Measurements from ENCODE around the gene TTYH2. TPM values are rescaled to one million over a fixed set of nuclear protein-coding genes. Genes with fewer than 3 reads are reported as not detected.

The TTYH2 gene
- total and polyA plus RNA-seq, 10 of the 15 experiments (the other 5 are each of a cell fraction or from before 2014, with no cell fraction given), result 0.26 to 25.2 (median 6.6) TPM

DNA sequence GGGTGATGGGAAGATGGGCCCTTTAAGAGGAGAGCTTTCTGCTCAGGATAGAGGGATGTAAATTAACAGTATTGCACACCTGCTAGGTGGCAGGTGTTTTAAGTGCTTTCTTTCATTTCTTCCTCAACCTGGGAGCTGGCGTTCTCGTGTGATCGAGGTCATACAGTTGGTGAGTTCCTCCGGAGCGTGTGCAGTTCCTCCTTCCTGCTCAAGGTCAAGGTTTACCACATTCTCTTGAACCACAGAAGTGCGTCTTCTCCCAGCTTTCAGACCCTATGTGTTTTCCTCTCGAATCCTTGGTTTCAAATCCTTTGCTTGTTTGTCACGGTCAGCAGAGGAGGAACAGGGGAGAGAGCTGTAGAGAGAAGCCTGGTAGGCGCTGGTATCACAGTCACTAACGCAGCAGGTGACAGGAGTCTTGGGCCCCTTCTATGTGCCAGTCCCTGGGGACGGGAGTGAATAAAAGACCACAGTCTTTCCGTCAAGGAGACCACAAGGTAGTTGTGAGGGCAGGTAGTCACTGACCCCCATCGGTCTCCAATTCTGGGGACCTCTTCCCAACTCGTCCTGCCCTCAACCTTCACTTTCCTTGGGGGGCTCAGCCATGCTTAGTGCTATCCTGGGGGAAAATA, 61.5 kb downstream of the TTYH2 start:
- Histone ChIP-seq H3K9me3 (replicated peaks; ENCODE audit: control insufficient read depth, insufficient read depth, low read length) (no peaks in the 10 kb centered on the region), H3K79me2 (ENCODE audit: control insufficient read depth, insufficient read depth, low read length) (no peaks in the 10 kb centered on the region), H3K4me2 (ENCODE audit: control insufficient read depth, insufficient read depth) (peak overlapping the region; percentile 68), H2AFZ (ENCODE audit: control insufficient read depth, low read depth, low read length) (peak overlapping the region; percentile 37), H4K20me1 (ENCODE audit: control insufficient read depth, insufficient read depth) (no peaks in the 10 kb centered on the region), H3K27me3 (replicated peaks in 1 of 2; ENCODE audit: control insufficient read depth in 2 of 2, insufficient read depth in 2 of 2, low read length in 1 of 2) (no peaks in the 10 kb centered on the region), H3K36me3 (ENCODE audit: control insufficient read depth in 2 of 2, insufficient read depth in 2 of 2, low read length in 1 of 2) (no peaks in the 10 kb centered on the region), H3K4me1 (ENCODE audit: control insufficient read depth, insufficient read depth, low read length) (peaks cover 23% of the 10 kb centered on the region), H3K27ac (ENCODE audit: control insufficient read depth, insufficient read depth) (no peak overlapping the region; the same call in 1 of the 2 replicates), H3K9ac (ENCODE audit: control insufficient read depth, insufficient read depth, low read length) (no peak overlapping the region), H3K4me3 (no peak overlapping the region)
- WGBS (ENCODE audit: insufficient coverage, insufficient replicate concordance, low lambda C conversion rate, missing lambda C conversion rate), result 10% methylated on average over 14 of the region's 14 CpGs
- intact Hi-C loops (cut with micrococcal nuclease; ENCODE audit: unreplicated experiment) (no loop called here), in situ Hi-C loops (cut with MboI) (loop anchor here (10.0 to 25.0 kb wide), 2 partner anchors 60 to 1863 kb away; partner anchors contain the start of gene TTYH2)
- FAIRE-seq, result peak; percentile 92
- POLR2A ChIA-PET, result interaction anchor here (0.8 to 1.6 kb wide), 3 partner anchors 9 to 20 kb away, joined by 5 to 7 read pairs (median 5); no protein-coding TSS in a partner anchor
- RAD21 ChIA-PET (ENCODE audit: unreplicated experiment), result interaction anchor here (0.8 to 2.1 kb wide), 5 partner anchors 8 to 25 kb away, joined by 3 to 11 read pairs (median 6); no protein-coding TSS in a partner anchor
- BruUV-seq (replicated peaks), result TSS peak; percentile 83
- SMC1A ChIA-PET (ENCODE audit: uncharacterized antibody, unreplicated experiment), result interaction anchor here (0.9 to 2.2 kb wide), 5 partner anchors 8 to 62 kb away, joined by 3 to 12 read pairs (median 4); no protein-coding TSS in a partner anchor
- CTCF ChIA-PET, result interaction anchor here (1.3 to 3.0 kb wide), 6 partner anchors 10 to 93 kb away, joined by 4 to 26 read pairs (median 6); partner anchors contain the start of genes GPR142 and RPL38
- no peak for DNase-seq (ENCODE audit: low read depth, low spot score)
- ATAC-seq, result peak; percentile 74
- peak; percentile 89 for TF ChIP-seq NR2F1 (conservative IDR thresholded peaks at IDR 0.05)
- TF ChIP-seq, protein P1, sequence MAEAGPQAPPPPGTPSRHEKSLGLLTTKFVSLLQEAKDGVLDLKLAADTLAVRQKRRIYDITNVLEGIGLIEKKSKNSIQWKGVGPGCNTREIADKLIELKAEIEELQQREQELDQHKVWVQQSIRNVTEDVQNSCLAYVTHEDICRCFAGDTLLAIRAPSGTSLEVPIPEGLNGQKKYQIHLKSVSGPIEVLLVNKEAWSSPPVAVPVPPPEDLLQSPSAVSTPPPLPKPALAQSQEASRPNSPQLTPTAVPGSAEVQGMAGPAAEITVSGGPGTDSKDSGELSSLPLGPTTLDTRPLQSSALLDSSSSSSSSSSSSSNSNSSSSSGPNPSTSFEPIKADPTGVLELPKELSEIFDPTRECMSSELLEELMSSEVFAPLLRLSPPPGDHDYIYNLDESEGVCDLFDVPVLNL (IDR thresholded peaks at IDR 0.05; ENCODE audit: low read depth, low read length), result no peak
- TF ChIP-seq RUNX3 (IDR thresholded peaks at IDR 0.05; ENCODE audit: low read length), result peak; percentile 53
- TF ChIP-seq DPF2 (IDR thresholded peaks at IDR 0.05), result 0 out of 2 replicates have a peak, but pooled peaks have one; percentile 26
- TF ChIP-seq BHLHE40 (IDR thresholded peaks at IDR 0.05; ENCODE audit: borderline replicate concordance in 1 of 2, low read depth in 2 of 2, low read length in 1 of 2), result peak in 1 of 2 experiments; percentile 59; a peak in 1 of 4 replicates
- TF ChIP-seq, protein P2, sequence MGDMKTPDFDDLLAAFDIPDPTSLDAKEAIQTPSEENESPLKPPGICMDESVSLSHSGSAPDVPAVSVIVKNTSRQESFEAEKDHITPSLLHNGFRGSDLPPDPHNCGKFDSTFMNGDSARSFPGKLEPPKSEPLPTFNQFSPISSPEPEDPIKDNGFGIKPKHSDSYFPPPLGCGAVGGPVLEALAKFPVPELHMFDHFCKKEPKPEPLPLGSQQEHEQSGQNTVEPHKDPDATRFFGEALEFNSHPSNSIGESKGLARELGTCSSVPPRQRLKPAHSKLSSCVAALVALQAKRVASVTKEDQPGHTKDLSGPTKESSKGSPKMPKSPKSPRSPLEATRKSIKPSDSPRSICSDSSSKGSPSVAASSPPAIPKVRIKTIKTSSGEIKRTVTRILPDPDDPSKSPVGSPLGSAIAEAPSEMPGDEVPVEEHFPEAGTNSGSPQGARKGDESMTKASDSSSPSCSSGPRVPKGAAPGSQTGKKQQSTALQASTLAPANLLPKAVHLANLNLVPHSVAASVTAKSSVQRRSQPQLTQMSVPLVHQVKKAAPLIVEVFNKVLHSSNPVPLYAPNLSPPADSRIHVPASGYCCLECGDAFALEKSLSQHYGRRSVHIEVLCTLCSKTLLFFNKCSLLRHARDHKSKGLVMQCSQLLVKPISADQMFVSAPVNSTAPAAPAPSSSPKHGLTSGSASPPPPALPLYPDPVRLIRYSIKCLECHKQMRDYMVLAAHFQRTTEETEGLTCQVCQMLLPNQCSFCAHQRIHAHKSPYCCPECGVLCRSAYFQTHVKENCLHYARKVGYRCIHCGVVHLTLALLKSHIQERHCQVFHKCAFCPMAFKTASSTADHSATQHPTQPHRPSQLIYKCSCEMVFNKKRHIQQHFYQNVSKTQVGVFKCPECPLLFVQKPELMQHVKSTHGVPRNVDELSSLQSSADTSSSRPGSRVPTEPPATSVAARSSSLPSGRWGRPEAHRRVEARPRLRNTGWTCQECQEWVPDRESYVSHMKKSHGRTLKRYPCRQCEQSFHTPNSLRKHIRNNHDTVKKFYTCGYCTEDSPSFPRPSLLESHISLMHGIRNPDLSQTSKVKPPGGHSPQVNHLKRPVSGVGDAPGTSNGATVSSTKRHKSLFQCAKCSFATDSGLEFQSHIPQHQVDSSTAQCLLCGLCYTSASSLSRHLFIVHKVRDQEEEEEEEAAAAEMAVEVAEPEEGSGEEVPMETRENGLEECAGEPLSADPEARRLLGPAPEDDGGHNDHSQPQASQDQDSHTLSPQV (IDR thresholded peaks at IDR 0.05), result 0 out of 2 replicates have a peak, but pooled peaks have one; percentile 28
- TF ChIP-seq MEF2B (IDR thresholded peaks at IDR 0.05; ENCODE audit: partially characterized antibody, poor library complexity, severe bottlenecking), result peak; percentile 89
- peak; percentile 65; the same call in 1 of the 2 replicates for TF ChIP-seq SPI1 (IDR thresholded peaks at IDR 0.05; ENCODE audit: borderline replicate concordance, insufficient read depth, low read depth, low read length)
- peak; percentile 88 for TF ChIP-seq ZNF687 (IDR thresholded peaks at IDR 0.05)
- no peak for TF ChIP-seq CEBPB (IDR thresholded peaks at IDR 0.05; ENCODE audit: borderline replicate concordance in 1 of 2, low read depth in 2 of 2, low read length in 2 of 2)
- TF ChIP-seq IKZF2 (IDR thresholded peaks at IDR 0.05), result peak in 1 of 2 experiments; percentile 42; a peak in 3 of 4 replicates
- no peak for TF ChIP-seq PAX5 (IDR thresholded peaks at IDR 0.05; ENCODE audit: borderline replicate concordance, low read depth, low read length)
- no peak for TF ChIP-seq GABPA (IDR thresholded peaks at IDR 0.05; ENCODE audit: low read depth)

Data from GM12878 (cell line).